ENCODE results near the gene CPN1. TPM values are rescaled to one million over a fixed set of nuclear protein-coding genes. Genes with fewer than 3 reads are reported as not detected.

Gene CPN1
- total and polyA plus RNA-seq, 2 of the 8 experiments (the other 6 are each of a cell fraction or from before 2014, with no cell fraction given), result 0.15 to 0.20 TPM

GRCh38 chr10:100057948-100058347 is 23.7 kb downstream of the CPN1 start:
- H2BK12ac ChIP-seq (ENCODE audit: low read depth, low read length), result no peak overlapping the region
- H2BK20ac ChIP-seq (ENCODE audit: low read length), result no peak overlapping the region
- H2BK15ac ChIP-seq (ENCODE audit: low read length), result no peak overlapping the region
- H3K27ac ChIP-seq (ENCODE audit: low read depth, low read length), result no peak overlapping the region
- H3K18ac ChIP-seq (ENCODE audit: extremely low read depth, low read length), result no peak overlapping the region
- no peaks in the 10 kb centered on the region for H4K20me1 ChIP-seq (replicated peaks in 1 of 2; ENCODE audit: control insufficient read depth in 1 of 2, insufficient read depth in 2 of 2, low read length in 2 of 2)
- ChIA-PET POLR2A (ENCODE audit: partially characterized antibody) (no interaction called here), CTCF (ENCODE audit: partially characterized antibody) (interaction anchor here (0.9 to 1.2 kb wide), 2 partner anchors 16 to 40 kb away, joined by 3 to 4 read pairs; no protein-coding TSS in a partner anchor)
- H2BK5ac ChIP-seq (ENCODE audit: low read depth, low read length), result no peak overlapping the region
- H3K9ac ChIP-seq (replicated peaks in 1 of 4; ENCODE audit: extremely low read depth in 1 of 4, low read depth in 3 of 4, low read length in 3 of 4), result no peak overlapping the region
- no peaks in the 10 kb centered on the region for H3K36me3 ChIP-seq (ENCODE audit: control insufficient read depth in 2 of 4, insufficient read depth in 4 of 4, low read length in 3 of 4)
- H3K79me2 ChIP-seq (ENCODE audit: control insufficient read depth in 1 of 2, insufficient read depth in 2 of 2, low read length in 2 of 2), result no peaks in the 10 kb centered on the region
- H4K5ac ChIP-seq (ENCODE audit: insufficient read length, low read depth, low read length), result no peak overlapping the region
- H4K91ac ChIP-seq (replicated peaks; ENCODE audit: insufficient read length, low read length), result no peak overlapping the region
- no peak overlapping the region for H3K14ac ChIP-seq (ENCODE audit: insufficient read length)
- no peak overlapping the region for H3K4me2 ChIP-seq (ENCODE audit: insufficient read depth in 1 of 2, low read depth in 2 of 2, low read length in 2 of 2)
- H3K4ac ChIP-seq (replicated peaks; ENCODE audit: insufficient read length, low read depth, low read length), result no peak overlapping the region
- no peak overlapping the region for H2AK5ac ChIP-seq (ENCODE audit: low read depth, low read length)
- H3K23ac ChIP-seq (ENCODE audit: insufficient read length), result no peak overlapping the region
- no peak overlapping the region for H3K56ac ChIP-seq (replicated peaks; ENCODE audit: insufficient read length, low read depth, low read length)
- DNase-seq (ENCODE audit: low read depth in 1 of 2, low spot score in 2 of 2) (no peak), FAIRE-seq (no peak)
- H3K79me1 ChIP-seq (ENCODE audit: low read depth, low read length), result no peaks in the 10 kb centered on the region
- H3K4me1 ChIP-seq (replicated peaks in 1 of 4; ENCODE audit: control insufficient read depth in 3 of 4, insufficient read depth in 4 of 4, low read length in 3 of 4), result no peaks in the 10 kb centered on the region
- no peak overlapping the region for H4K8ac ChIP-seq (ENCODE audit: extremely low read depth, insufficient read depth, low read length)
- H3K27me3 ChIP-seq (replicated peaks in 1 of 4; ENCODE audit: control insufficient read depth in 3 of 4, extremely low read depth in 1 of 4, insufficient read depth in 3 of 4, low read length in 3 of 4), result no peaks in the 10 kb centered on the region
- H3K23me2 ChIP-seq (ENCODE audit: low read depth, low read length), result no peaks in the 10 kb centered on the region
- TF ChIP-seq FOSL1 (IDR thresholded peaks at IDR 0.05; ENCODE audit: insufficient read depth, low read depth, low read length), result no peak
- no peak for TF ChIP-seq NANOG (IDR thresholded peaks at IDR 0.05; ENCODE audit: insufficient read depth, low read depth, low read length, poor library complexity, severe bottlenecking)
- TF ChIP-seq CREB1 (IDR thresholded peaks at IDR 0.05), result no peak
- no peak for TF ChIP-seq SP1 (IDR thresholded peaks at IDR 0.05; ENCODE audit: low read depth, low read length)
- no peak for TF ChIP-seq EP300 (IDR thresholded peaks at IDR 0.05; ENCODE audit: borderline replicate concordance in 1 of 2, low read depth in 2 of 2, low read length in 2 of 2)
- TF ChIP-seq RFX5 (IDR thresholded peaks at IDR 0.05; ENCODE audit: borderline replicate concordance, low read depth, low read length), result no peak
- no peak for TF ChIP-seq HDAC6 (IDR thresholded peaks at IDR 0.05; ENCODE audit: low read depth, low read length)
- TF ChIP-seq SP4 (IDR thresholded peaks at IDR 0.05; ENCODE audit: low read length), result no peak
- TF ChIP-seq JUND (IDR thresholded peaks at IDR 0.05; ENCODE audit: low read length), result no peak
- no peak for TF ChIP-seq CBX8 (IDR thresholded peaks at IDR 0.05; ENCODE audit: borderline replicate concordance, low read depth, low read length)
- TF ChIP-seq CHD1 (IDR thresholded peaks at IDR 0.05; ENCODE audit: low read depth, low read length), result no peak
- TF ChIP-seq CBX5 (IDR thresholded peaks at IDR 0.05; ENCODE audit: low read depth, low read length), result no peak
- no peak for TF ChIP-seq ASH2L (IDR thresholded peaks at IDR 0.05; ENCODE audit: low read length)
- TF ChIP-seq TAF1 (IDR thresholded peaks at IDR 0.05; ENCODE audit: low read depth, low read length), result no peak
- no peak for TF ChIP-seq TBP (IDR thresholded peaks at IDR 0.05; ENCODE audit: low read depth, low read length)
- TF ChIP-seq POLR2AphosphoS5 (IDR thresholded peaks at IDR 0.05; ENCODE audit: low read depth, low read length), result no peak
- no peak for TF ChIP-seq YY1 (IDR thresholded peaks at IDR 0.05; ENCODE audit: low read depth, low read length)
- H3K4me3 ChIP-seq (ENCODE audit: extremely low read depth in 1 of 4, insufficient read depth in 2 of 4, low read depth in 3 of 4, low read length in 4 of 4), result no peak overlapping the region
- no peak overlapping the region for H2BK120ac ChIP-seq (replicated peaks; ENCODE audit: low read depth, low read length)
- no peak overlapping the region for H2AFZ ChIP-seq (ENCODE audit: low read length)
- 81% methylated on average over 1 of the region's 1 CpG; no CpG with 5 or more reads in 1 of the 2 experiments for WGBS, 2 experiments (ENCODE audit: extremely low coverage in 1 of 2, insufficient coverage in 1 of 2, insufficient read length in 1 of 2, insufficient replicate concordance in 2 of 2, low coverage in 1 of 2, low lambda C conversion rate in 2 of 2, missing lambda C conversion rate in 1 of 2)
- peaks cover 2 to 3% of the 10 kb centered on the region in 2 experiments; a peak in 2 of 4 replicates for H3K9me3 ChIP-seq (ENCODE audit: insufficient read depth in 2 of 2, low read depth in 1 of 2, low read length in 1 of 2)
